Suprapubic skin (tissue), 4 donors: ENCODE data around the gene BRWD1. TPM values are rescaled to one million over a fixed set of nuclear protein-coding genes. Genes with fewer than 3 reads are reported as not detected.
A peak's percentile ranks its signal among the peaks of the same experiment; 100 is the strongest.

Source experiments
- DNase-seq, 2 donors: peaks; one replicate each; pipeline ENCODE4 v3.0.0-alpha.2; 2019; ENCODE audit warnings: low spot score in 2 of 2
- H3K27ac ChIP-seq: fragments of 200-600 bp; sonication (generic); one replicate; pipeline ENCODE4 v1.5.1; 2019
- H3K27me3 ChIP-seq: fragments of 200-600 bp; sonication (generic); one replicate; pipeline ENCODE4 v1.5.1; 2019
- H3K36me3 ChIP-seq: fragments of 200-600 bp; sonication (generic); one replicate; pipeline ENCODE4 v1.5.1; 2019
- H3K4me1 ChIP-seq: fragments of 200-600 bp; sonication (generic); one replicate; pipeline ENCODE4 v1.5.1; 2019
- H3K4me3 ChIP-seq: fragments of 200-600 bp; sonication (generic); one replicate; pipeline ENCODE4 v1.5.1; 2019; ENCODE audit warnings: mild to moderate bottlenecking
- H3K9me3 ChIP-seq: fragments of 200-600 bp; sonication (generic); one replicate; pipeline ENCODE4 v1.5.1; 2019
- EP300 ChIP-seq: sonication (generic); formaldehyde crosslinking; IDR thresholded peaks from one replicate; pipeline ENCODE4 v1.6.1; 2017; ENCODE audit warnings: antibody characterized with exemption
- POLR2A ChIP-seq, 2 donors: fragments of 450-650 bp; IDR thresholded peaks; one replicate each; pipeline ENCODE4 v1.6.1; 2017; ENCODE audit warnings: antibody characterized with exemption in 2 of 2, mild to moderate bottlenecking in 2 of 2, moderate library complexity in 2 of 2
- POLR2AphosphoS5 ChIP-seq, 3 donors: sonication (generic); formaldehyde crosslinking; IDR thresholded peaks; one replicate each; pipeline ENCODE4 v1.6.1; 2017; ENCODE audit warnings: antibody characterized with exemption in 3 of 3
- WGBS: methylation state at CpG from one replicate; pipeline ENCODE4 v1.1.5; 2018; 5-methylcytosine and 5-hydroxymethylcytosine counted together
- total RNA-seq, 4 donors: library from RNA; depleted of rRNA; stranded (reverse); fragments of >200 nt; gene quantifications; one replicate each; pipeline ENCODE4 v1.1.0, GENCODE V29; 2016
- TF ChIP-seq, protein P1 (sequence below), 2 donors: fragments of 200-600 bp in 1 of 2; fragments of 450-650 bp in 1 of 2; sonication (generic) in 1 of 2; IDR thresholded peaks; one replicate each; pipeline ENCODE4 v1.5.1; 2016 to 2019; ENCODE audit warnings: antibody characterized with exemption in 2 of 2, mild to moderate bottlenecking in 1 of 2, moderate library complexity in 1 of 2

Gene BRWD1
- total RNA-seq, 4 donors from 2014 or later: 45.7 to 143 (median 63.1) TPM

DNA sequence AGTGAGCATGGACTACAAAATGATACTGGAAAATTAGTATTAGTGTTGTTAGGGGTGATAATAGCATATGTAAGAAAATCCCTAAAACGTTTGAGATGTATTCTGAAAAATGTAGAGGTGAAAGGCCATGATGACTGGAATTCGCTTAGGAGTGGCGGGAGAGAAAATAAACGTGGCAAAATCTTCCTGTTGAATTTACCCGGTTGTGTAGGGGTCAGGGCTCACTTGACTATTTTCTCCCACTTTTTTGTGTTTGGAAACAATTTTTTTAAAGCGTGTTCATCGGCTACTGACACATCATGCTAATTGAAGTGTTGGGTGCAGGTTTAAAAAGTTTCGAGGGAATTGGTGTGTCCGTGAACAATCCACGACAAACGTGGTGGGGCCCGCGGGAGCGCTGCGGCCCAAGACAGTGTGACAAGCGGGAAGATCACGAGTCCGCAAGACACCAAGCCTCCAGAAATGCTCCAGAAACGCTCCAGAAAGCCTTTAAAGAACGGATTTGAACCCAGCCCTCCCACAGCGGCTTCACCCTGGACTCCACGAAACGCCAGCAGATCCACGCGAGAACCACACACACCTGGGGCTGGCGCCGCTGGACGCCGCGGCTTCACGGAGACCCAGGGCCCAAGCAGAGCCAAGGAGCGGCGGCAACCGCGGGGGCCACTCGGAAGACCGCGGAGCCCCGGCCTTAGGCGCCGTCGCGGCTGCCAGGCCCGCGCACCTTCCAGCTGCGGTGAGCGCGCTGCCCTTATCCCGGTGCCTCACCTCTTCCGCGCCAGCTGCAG, 130.8 kb downstream of the BRWD1 start:
- Histone ChIP-seq H3K27ac (peak overlapping the region; percentile 92), H3K9me3 (no peaks in the 10 kb centered on the region), H3K4me1 (peaks cover 41% of the 10 kb centered on the region), H3K27me3 (no peaks in the 10 kb centered on the region), H3K4me3 (peak overlapping the region; percentile 65), H3K36me3 (peaks cover 9% of the 10 kb centered on the region)
- TF ChIP-seq, protein P1, sequence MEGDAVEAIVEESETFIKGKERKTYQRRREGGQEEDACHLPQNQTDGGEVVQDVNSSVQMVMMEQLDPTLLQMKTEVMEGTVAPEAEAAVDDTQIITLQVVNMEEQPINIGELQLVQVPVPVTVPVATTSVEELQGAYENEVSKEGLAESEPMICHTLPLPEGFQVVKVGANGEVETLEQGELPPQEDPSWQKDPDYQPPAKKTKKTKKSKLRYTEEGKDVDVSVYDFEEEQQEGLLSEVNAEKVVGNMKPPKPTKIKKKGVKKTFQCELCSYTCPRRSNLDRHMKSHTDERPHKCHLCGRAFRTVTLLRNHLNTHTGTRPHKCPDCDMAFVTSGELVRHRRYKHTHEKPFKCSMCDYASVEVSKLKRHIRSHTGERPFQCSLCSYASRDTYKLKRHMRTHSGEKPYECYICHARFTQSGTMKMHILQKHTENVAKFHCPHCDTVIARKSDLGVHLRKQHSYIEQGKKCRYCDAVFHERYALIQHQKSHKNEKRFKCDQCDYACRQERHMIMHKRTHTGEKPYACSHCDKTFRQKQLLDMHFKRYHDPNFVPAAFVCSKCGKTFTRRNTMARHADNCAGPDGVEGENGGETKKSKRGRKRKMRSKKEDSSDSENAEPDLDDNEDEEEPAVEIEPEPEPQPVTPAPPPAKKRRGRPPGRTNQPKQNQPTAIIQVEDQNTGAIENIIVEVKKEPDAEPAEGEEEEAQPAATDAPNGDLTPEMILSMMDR (IDR thresholded peaks at IDR 0.05): no peak
- TF ChIP-seq POLR2AphosphoS5 (IDR thresholded peaks at IDR 0.05) (no peak), POLR2A (IDR thresholded peaks at IDR 0.05) (no peak), EP300 (no peak)
- peak in 1 of 2 donors; percentile 72 for DNase-seq
- 2% methylated on average over 27 of the region's 51 CpGs for WGBS

DNA sequence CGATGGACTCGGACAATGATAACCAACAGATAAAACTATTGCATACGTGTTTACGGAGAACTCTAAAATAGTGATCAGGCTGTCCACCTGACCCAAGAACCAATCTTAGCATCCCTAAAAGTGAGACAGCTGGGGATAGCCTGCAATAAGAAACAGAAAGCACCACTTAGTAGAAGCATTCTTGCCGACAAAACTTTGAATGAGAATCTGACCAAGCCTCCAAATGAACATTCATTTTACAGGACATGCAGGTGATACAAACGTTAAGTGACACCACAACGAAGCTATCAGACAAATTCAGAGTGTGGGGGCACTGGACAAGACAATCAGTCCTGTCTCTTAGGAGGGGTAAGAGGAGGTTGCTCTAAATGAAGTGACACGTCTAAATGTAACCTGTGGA, 131.4 kb downstream of the BRWD1 start:
- no peak for DNase-seq
- TF ChIP-seq POLR2AphosphoS5 (IDR thresholded peaks at IDR 0.05) (no peak), POLR2A (IDR thresholded peaks at IDR 0.05) (no peak), EP300 (no peak)
- TF ChIP-seq, protein P1 (IDR thresholded peaks at IDR 0.05): no peak
- H3K4me1 ChIP-seq: peaks cover 39% of the 10 kb centered on the region
- no peaks in the 10 kb centered on the region for H3K27me3 ChIP-seq
- H3K36me3 ChIP-seq: peaks cover 9% of the 10 kb centered on the region
- H3K4me3 ChIP-seq: peak overlapping the region; percentile 65
- no peaks in the 10 kb centered on the region for H3K9me3 ChIP-seq
- no peak overlapping the region for H3K27ac ChIP-seq
- WGBS: 48% methylated on average over 8 of the region's 8 CpGs

DNA sequence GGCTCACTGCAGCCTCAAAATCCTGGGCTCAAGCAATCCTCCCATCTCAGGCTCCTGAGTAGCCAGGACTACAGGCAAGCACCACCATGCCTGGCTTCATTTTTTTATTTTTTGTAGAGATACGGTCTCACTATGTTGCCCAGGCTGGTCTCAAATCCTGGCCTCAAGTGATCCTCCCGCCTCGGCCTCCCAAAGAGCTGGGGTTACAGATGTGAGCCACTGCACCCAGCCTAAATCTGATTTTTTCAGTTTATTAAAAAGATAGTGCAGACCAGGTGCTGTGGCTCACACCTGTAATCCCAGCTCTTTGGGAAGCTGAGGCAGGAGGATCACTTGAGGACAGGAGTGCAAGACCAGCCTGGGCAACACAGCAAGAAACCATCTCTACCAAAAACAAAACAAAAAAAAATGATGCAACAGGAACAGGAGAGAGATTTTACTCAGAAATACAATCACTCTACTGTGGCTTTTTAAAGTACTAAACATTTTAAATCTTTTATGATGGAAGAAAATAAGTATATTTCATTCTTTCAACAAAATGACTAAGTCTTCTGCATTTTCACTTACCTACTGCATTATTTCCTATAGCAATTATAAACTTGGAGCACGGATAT, 132.1 kb downstream of the BRWD1 start:
- TF ChIP-seq POLR2A (IDR thresholded peaks at IDR 0.05): no peak
- TF ChIP-seq EP300: no peak
- TF ChIP-seq, protein P1 (IDR thresholded peaks at IDR 0.05): no peak
- TF ChIP-seq POLR2AphosphoS5 (IDR thresholded peaks at IDR 0.05): no peak
- peaks cover 32% of the 10 kb centered on the region for H3K4me1 ChIP-seq
- WGBS: 85% methylated on average over 4 of the region's 4 CpGs

DNA sequence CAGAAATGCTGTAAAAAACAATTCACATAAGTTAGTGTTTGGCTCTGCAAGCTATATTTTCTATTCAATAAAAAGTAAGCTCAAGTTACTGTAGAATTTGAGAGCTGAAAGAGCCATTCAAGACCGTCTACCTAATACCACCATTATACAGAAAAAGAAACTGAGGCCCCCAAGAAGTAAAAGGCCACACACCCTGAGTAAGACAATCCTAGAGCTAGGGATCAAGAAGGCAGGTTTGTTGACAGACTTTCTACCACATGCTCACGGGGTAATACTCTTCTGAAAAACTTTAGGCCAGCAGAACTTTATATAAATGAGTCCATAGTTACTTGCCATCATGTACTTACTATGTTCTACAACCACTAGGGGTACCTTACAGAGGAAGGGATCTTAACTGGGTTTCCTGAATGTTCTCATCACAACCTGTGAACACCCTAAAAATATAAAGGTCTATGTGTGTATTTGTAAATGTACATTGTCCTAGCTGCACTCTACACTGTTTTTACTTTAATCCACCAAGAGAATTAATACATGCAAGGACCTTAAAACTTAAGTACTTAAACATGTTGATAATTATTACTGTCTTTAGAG, 132.9 kb downstream of the BRWD1 start:
- Histone ChIP-seq H3K4me1 (peaks cover 25% of the 10 kb centered on the region), H3K27me3 (no peaks in the 10 kb centered on the region), H3K27ac (no peak overlapping the region), H3K9me3 (no peaks in the 10 kb centered on the region), H3K4me3 (no peak overlapping the region), H3K36me3 (peaks cover 9% of the 10 kb centered on the region)
- no peak for DNase-seq
- TF ChIP-seq POLR2A (IDR thresholded peaks at IDR 0.05): no peak
- TF ChIP-seq, protein P1 (IDR thresholded peaks at IDR 0.05): peak in 1 of 2 donors; percentile 17
- 88% methylated on average over 2 of the region's 2 CpGs for WGBS

More for the DNA sequence above, 132.1 kb downstream of the BRWD1 start:
- Histone ChIP-seq H3K27ac (no peak overlapping the region), H3K4me3 (no peak overlapping the region), H3K9me3 (no peaks in the 10 kb centered on the region), H3K36me3 (peaks cover 9% of the 10 kb centered on the region), H3K27me3 (no peaks in the 10 kb centered on the region)
- DNase-seq: no peak

DNA sequence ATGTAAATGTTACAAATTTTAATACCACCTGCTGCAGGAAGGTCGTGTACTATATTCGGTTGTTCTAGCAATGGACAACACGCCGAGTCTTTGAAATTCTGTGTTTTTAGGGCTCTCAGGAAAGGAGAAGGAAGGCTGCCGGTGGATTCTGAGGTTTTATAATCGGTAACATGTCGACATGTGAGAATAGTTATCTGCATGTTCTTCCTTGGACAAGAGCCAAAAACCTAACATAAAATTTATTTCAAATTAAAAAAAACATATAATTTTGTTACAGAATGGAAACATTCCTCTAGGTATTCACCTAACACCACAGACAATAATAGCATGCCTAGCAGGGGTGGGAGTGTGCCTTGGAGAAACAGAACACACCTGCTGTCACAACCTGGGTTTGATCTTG, 135.0 kb downstream of the BRWD1 start:
- 73% methylated on average over 7 of the region's 7 CpGs for WGBS
- H3K36me3 ChIP-seq: peaks cover 13% of the 10 kb centered on the region
- no peaks in the 10 kb centered on the region for H3K27me3 ChIP-seq
- no peak for DNase-seq
- peaks cover 16% of the 10 kb centered on the region for H3K4me1 ChIP-seq
- no peak overlapping the region for H3K4me3 ChIP-seq
- no peak overlapping the region for H3K27ac ChIP-seq
- no peaks in the 10 kb centered on the region for H3K9me3 ChIP-seq
- TF ChIP-seq, protein P1 (IDR thresholded peaks at IDR 0.05): no peak
- TF ChIP-seq POLR2AphosphoS5 (IDR thresholded peaks at IDR 0.05) (no peak), EP300 (no peak), POLR2A (IDR thresholded peaks at IDR 0.05) (no peak)
